ENCODE results near the gene RCAN3.
"Not testable (repeated sequence)": the region's sequence is repeated elsewhere in the genome, so short reads cannot be mapped to it uniquely, and the experiment has no call there.

RCAN3 gene

GRCh38 chr1:24502709-24503058, at the start of gene RCAN3:
Gene RCAN3, plus strand, starts transcription at chr1:24502836. Its CDS starts 11,537 bp downstream, at chr1:24514373.
- DNase-seq, result peak; percentile 92 to 98 (median 96)

- peak in 2 of 3 donors; percentile 13 to 26 for DNase-seq
These were observed 49.6 kb upstream of the RCAN3 start for GRCh38 chr1:24452922-24453485.

GRCh38 chr1:24454673-24455072, 48.0 kb upstream of the RCAN3 start:
- peak; percentile 73 to 83 (median 74) for DNase-seq

GRCh38 chr1:24455272-24455671, 47.4 kb upstream of the RCAN3 start:
- no peak for DNase-seq

- DNase-seq, result no peak
These were observed 44.8 kb upstream of the RCAN3 start for GRCh38 chr1:24457866-24458265.

GRCh38 chr1:24459551-24460266, 42.9 kb upstream of the RCAN3 start:
- DNase-seq, result no peak

- not testable (repeated sequence) for DNase-seq
These were observed 40.5 kb upstream of the RCAN3 start for GRCh38 chr1:24462128-24462527.

GRCh38 chr1:24463776-24464735, 38.6 kb upstream of the RCAN3 start:
- DNase-seq, result no peak

GRCh38 chr1:24465099-24465498, 37.5 kb upstream of the RCAN3 start:
- DNase-seq, result no peak

GRCh38 chr1:24465638-24466037, 37.0 kb upstream of the RCAN3 start:
- DNase-seq, result no peak

GRCh38 chr1:24468685-24469316, 33.8 kb upstream of the RCAN3 start:
- no peak for DNase-seq

- DNase-seq, result no peak
These were observed 32.0 kb upstream of the RCAN3 start for GRCh38 chr1:24470592-24470991.

- DNase-seq, result no peak
These were observed 29.9 kb upstream of the RCAN3 start for GRCh38 chr1:24472527-24473251.

- DNase-seq, result no peak
These were observed 28.4 kb upstream of the RCAN3 start for GRCh38 chr1:24474193-24474592.

GRCh38 chr1:24475700-24476099, 26.9 kb upstream of the RCAN3 start:
- no peak for DNase-seq

- DNase-seq, result no peak
These were observed 26.1 kb upstream of the RCAN3 start for GRCh38 chr1:24476571-24476970.

GRCh38 chr1:24477309-24477708, 25.3 kb upstream of the RCAN3 start:
- DNase-seq, result no peak

GRCh38 chr1:24481101-24481500, 21.5 kb upstream of the RCAN3 start:
- peak; percentile 88 to 91 (median 90) for DNase-seq

GRCh38 chr1:24481843-24482610, 20.6 kb upstream of the RCAN3 start:
- DNase-seq, result no peak

- DNase-seq, result no peak
These were observed 19.2 kb upstream of the RCAN3 start for GRCh38 chr1:24483441-24483840.

- DNase-seq, result no peak
These were observed 18.4 kb upstream of the RCAN3 start for GRCh38 chr1:24484199-24484598.
